HG03159 (cell line): ENCODE measurements around the gene PPP6R3.

ENCODE experiments used
- ATAC-seq: cut with Tn5 transposase; IDR thresholded peaks from one replicate; pipeline ENCODE4 v1.9.1; 2021; ENCODE audit warnings: mild to moderate bottlenecking, moderate library complexity; ENCODE audit not compliant: unreplicated experiment

Gene PPP6R3

GRCh38 chr11:68641880-68642279 is 181.3 kb downstream of the PPP6R3 start:
- ATAC-seq: no peak

- ATAC-seq: no peak
Observed at GRCh38 chr11:68643585-68643984, 183.0 kb downstream of the PPP6R3 start.

GRCh38 chr11:68646832-68647231 is 186.3 kb downstream of the PPP6R3 start:
- no peak for ATAC-seq

DNA sequence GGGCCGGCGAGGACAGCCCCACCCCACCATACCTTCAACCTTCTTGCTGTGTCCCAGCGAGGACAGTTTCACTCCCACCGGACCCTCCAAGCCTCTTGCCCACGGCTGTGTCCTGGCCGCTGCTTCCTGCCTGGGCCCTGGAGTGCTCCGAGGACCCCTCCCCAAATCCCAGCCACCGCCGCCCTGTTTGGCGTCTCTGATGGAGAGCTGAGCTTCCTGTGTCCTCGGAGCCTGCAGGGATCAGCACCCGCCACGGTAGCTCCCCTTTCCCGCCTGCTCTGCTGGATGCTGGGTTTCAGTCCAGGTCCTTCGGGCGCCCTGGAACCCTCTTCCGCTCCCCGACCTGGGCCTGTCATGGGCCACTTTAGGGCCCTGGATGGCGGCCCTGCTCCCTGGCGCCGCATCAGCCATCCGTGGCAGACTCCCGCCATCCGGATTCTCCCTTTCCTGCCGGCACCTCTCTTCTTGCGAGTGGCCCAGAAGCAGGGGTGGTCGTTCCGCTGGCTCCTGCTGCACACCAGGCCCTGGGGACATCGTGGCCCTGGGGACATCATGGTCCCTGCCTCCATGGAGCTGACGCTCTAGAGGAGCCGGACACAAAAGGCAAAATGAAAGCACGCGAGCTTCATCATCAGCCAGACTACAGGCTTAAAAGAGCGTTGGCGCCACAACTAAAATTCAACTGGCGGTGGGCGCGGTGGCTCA is 189.5 kb downstream of the PPP6R3 start:
- ATAC-seq: no peak

DNA sequence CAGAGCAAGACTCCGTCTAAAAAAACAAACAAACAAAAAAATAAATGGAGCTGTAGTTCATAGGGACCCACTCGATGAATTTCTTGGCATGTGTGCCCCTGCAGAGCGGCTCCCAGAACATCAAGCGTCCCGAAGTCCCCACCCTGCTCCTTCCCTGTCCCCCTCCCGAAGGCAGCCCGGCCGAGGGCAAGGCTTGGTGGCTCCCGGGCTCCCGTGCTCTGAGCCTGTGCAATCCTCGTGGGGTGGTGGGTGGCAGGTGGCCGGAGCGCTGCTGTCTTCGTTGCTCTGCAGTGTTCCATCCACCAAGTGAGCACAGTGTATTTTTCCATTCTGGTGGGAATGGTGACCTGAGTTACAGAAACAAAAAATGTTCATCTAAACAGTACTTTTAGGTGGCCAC is 190.2 kb downstream of the PPP6R3 start:
- no peak for ATAC-seq

- no peak for ATAC-seq
Observed at GRCh38 chr11:68651208-68651984, 190.8 kb downstream of the PPP6R3 start.

- ATAC-seq: no peak
Observed at GRCh38 chr11:68651985-68652682, 191.6 kb downstream of the PPP6R3 start.

DNA sequence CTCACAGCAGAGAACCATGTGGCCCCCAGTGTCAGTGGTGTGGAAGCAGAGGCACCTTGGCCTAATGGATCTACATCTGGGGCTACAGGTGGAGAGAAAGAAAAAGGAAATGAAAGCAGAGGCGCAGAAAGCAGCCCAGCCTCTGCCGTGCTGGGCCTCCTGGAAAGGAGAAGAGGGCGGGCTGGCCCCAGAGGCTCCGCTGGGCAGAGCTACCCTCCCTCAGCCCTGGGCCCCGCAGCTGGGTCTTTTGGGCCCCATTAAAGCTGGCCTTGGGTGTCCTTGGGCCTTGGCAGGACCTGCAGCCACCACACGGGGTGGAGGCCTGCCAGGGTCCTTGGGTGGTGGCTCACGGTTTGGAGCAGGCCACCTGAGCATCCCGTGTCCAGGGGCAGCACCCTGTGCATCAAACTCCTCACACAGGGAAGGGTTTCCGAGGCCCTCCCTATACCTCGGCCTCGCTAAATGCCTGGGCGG is 192.2 kb downstream of the PPP6R3 start:
- no peak for ATAC-seq

GRCh38 chr11:68653486-68654430 is 193.2 kb downstream of the PPP6R3 start:
- no peak for ATAC-seq

GRCh38 chr11:68654978-68655377 is 194.4 kb downstream of the PPP6R3 start:
- ATAC-seq: no peak

GRCh38 chr11:68655406-68655805 is 194.9 kb downstream of the PPP6R3 start:
- no peak for ATAC-seq

GRCh38 chr11:68655806-68656205 is 195.3 kb downstream of the PPP6R3 start:
- no peak for ATAC-seq

DNA sequence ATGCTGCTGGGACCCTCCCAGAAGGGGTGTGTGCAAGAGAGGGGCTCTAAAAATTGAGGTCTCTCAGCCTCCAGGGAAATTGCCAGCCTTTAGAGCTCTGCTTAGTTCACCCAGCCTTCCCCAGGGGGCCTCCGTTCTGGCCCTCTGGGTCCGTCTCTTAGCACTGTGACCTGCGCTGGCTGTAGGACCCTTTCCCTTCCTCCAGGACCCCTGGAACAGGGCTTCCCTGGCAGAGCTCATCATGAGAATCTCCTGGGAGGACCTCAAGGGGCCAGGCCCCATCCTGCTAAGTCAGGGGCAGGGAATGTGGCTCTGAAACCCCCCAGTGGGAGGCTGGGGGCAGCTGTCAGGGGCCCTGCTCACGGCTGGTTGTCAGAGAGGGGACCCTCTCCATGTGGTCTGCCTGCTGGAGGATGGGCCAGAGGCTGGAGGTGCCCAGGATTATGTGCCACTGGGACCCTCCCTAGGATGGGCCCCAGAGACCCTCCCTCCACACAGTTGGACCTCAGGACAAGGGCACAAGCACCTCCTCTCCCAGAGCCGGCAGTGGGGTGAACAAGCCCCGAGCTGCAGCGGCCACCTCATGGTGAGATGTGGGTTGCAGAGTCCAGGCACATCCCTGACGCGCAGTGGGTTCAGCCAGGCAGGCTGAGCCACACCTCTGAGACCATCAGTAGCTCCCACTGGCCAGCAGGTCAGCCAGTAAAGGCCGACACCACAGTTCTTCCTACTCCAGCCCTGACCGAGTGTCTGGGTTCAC is 196.6 kb downstream of the PPP6R3 start:
- no peak for ATAC-seq

DNA sequence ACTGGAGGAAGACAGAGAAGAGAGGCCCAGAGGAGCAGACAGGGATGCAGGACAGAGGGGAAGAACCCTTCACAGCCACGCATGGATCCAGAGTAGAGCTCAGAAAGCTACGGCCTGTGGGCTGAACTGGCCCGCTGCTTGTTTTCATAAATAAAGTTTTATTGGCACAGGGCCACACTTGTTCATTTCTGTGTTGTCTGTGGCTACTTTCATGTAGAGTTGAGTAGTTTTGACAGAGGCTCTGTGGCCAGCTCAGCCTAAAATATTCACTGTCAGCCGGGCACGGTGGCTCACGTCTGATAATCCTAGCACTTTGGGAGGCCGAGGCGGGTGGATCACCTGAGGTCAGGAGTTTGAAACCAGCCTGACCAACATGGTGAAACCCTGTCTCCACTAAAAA is 197.5 kb downstream of the PPP6R3 start:
- ATAC-seq: no peak

DNA sequence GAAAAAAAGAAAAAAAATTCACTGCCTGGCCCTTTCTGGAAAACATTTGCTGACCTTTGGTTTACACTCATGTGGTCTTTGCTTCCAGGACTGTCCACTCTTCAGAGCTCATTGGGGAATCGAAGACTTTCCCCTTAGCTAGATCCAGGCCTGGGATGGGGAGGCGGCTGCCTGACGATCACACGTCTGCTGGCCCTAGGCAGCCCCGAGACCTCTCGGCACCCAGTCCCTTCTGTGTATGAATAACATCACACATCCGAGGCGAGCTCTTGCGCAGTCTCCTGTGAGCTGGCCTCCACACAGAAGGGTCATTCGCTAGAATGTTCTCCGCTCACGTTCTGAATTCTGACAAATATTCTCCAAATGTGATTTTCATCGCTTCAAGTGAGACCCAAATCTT is 198.1 kb downstream of the PPP6R3 start:
- no peak for ATAC-seq

DNA sequence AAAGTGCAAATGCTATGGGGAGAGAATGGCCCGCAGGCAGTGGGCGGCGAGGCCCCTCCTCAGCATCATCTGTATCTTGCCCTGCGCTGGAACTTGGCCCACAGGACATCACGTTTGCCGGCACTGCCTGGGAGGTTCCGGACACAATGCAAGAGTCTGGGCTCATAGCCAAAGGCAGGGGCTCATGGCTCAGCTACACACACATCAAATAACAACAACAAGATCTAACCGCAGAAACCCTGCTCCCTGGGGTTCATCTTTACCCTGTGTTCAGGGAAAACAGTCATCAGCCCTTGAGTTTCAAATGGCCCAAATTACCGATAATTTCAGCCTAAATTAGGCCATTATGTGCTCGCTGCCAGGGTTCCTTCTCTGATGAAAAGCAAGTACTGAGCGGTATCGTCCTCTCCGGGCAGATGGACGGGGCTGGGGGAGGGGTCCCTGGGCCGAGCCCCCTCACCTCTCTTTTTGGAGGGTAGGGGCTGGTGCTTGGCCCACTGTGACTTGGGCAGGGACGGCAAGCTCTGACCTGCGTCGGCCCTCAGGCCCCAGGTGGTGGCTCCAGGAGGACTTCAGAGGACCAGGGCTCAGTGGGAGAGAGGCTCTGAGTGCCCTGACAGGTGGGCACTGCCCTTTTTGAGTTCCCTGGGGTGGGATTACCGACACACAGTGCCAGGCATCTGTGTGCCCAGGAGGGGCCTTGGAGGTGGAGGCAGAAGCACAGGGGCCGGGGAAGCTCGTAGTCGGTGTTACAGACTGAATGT is 198.8 kb downstream of the PPP6R3 start:
- ATAC-seq: no peak

GRCh38 chr11:68660066-68660810 is 199.7 kb downstream of the PPP6R3 start:
- ATAC-seq: no peak

DNA sequence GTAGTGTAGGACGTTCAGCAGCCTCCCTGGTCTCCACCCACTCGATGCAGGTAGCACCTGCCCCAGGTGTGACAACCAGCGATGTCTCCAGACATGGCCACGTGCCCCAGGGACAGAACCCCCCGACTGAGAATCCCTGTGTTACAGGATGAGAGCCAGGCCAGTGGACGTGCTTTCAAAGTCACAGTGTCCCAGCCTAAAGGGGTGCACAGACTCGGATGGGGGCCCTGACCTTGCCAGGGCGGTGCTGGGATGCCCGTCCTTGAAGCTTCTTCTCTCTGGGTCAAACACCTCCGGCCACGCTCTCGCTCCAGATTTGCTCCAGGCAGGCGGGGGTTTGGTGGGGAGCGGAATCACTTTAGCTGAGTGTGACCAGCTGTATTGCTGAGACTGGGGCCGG is 200.5 kb downstream of the PPP6R3 start:
- ATAC-seq: no peak
